ENCODE results near the gene SOCS3.

DNA sequence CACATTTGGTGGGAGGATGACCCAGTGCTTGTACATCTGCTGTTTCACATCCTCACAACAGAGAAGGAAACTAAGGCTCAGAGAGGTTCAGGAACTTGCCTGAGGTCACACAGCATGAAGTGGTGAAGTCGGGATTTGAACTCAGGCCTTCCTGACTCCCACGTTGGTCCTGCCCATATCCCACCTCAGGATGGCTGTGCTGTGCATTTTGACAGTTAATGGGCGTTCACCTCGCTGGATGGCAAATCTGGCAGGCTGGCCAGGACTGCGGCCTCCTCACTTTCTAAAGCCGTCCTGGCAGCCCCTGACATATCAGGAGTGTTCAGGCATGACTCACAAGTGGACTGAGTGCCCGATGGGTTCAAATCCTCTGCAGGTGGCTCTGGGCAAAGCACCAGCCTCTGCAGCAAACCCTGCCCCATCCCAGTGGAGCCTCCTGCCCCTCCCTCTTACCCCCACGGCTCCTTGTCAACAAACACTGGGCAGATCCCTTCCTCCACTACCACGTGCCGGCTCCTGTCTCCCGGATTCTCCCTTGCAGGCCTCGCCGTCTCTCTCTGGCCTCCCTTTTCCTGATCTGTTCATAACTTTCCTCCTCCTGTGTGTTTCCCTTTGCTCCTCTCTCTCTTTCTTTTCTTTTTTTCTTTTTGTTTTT, 29.2 kb downstream of the SOCS3 start:
- TF ChIP-seq, protein P1, sequence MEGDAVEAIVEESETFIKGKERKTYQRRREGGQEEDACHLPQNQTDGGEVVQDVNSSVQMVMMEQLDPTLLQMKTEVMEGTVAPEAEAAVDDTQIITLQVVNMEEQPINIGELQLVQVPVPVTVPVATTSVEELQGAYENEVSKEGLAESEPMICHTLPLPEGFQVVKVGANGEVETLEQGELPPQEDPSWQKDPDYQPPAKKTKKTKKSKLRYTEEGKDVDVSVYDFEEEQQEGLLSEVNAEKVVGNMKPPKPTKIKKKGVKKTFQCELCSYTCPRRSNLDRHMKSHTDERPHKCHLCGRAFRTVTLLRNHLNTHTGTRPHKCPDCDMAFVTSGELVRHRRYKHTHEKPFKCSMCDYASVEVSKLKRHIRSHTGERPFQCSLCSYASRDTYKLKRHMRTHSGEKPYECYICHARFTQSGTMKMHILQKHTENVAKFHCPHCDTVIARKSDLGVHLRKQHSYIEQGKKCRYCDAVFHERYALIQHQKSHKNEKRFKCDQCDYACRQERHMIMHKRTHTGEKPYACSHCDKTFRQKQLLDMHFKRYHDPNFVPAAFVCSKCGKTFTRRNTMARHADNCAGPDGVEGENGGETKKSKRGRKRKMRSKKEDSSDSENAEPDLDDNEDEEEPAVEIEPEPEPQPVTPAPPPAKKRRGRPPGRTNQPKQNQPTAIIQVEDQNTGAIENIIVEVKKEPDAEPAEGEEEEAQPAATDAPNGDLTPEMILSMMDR (IDR thresholded peaks at IDR 0.05; ENCODE audit: low read depth, low read length) = no peak
- no peak for TF ChIP-seq EZH2phosphoT487 (IDR thresholded peaks at IDR 0.05; ENCODE audit: low read depth)
